Bone marrow (tissue), 2 donors: ENCODE measurements around the gene LMNTD2.
A peak's percentile ranks its signal among the peaks of the same experiment; 100 is the strongest.
"Not testable (repeated sequence)": the region's sequence is repeated elsewhere in the genome, so short reads cannot be mapped to it uniquely, and the experiment has no call there.

ENCODE experiments used
- DNase-seq, 2 donors: peaks; one replicate each; lab custom pipeline; 2025; lab: John Stamatoyannopoulos, UW

LMNTD2 gene

DNA sequence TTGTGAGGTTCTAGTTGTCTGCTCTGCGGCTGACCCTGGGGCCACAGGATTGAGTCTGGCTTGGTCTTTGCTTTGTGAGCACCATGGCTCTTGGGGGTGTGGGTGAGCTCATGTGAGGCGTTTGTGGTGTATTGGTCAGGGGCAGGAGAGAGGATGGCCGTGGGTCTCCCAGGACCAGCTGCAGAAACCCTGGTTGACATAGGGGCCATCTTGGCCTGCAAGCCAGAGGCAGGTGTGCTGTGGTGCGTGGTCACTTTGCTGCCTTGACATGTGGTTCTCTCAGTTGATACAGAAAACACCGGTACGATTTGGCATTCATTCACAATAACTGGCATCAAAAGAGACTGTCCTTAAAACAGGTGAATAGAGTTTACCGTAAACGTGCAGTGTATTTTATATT is 27.0 kb upstream of the LMNTD2 start:
- no peak for DNase-seq

- no peak for DNase-seq
Measured at GRCh38 chr11:586376-587316, 26.1 kb upstream of the LMNTD2 start.

DNA sequence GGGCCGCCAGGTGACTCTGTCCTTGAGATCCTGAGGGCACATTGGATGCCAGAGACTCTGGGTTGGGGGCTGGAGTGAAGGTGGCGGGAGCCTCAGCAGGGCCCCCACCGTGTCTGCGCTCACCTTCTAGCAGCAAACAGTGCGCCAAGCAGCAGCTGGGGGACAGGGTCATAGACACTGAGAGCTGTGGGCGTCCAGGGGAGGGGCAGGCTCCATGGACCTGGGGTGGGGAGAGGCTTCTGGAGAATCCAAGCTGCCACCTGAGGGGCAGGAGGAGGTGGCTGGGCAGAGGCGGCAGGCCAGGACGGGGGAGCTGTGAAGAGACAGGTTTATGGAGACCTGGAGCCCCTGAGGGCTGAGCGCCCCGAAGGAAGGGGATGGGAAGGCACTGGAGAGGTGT is 23.7 kb upstream of the LMNTD2 start:
- DNase-seq = no peak

DNA sequence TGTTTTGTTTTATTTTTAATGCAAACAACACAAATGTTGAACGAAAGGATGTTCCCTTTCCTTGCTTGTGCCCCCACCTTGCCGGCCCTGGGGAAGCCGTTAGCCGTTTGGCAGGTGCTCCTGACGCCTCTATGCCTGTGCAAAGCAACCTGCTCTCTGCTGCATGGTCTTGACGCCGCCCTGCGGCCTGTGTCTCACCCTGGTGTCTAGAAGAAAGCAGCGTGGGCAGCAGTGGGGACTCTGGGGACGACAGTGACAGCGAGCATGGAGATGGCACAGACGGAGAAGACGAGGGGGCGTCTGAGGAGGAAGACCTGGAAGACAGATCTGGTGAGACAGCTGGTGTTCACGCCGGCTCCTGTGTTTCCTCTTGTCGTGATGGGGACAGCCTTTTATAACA is 21.2 kb upstream of the LMNTD2 start:
- DNase-seq = no peak

- no peak for DNase-seq
Measured at GRCh38 chr11:581342-581741, 20.8 kb upstream of the LMNTD2 start.

DNA sequence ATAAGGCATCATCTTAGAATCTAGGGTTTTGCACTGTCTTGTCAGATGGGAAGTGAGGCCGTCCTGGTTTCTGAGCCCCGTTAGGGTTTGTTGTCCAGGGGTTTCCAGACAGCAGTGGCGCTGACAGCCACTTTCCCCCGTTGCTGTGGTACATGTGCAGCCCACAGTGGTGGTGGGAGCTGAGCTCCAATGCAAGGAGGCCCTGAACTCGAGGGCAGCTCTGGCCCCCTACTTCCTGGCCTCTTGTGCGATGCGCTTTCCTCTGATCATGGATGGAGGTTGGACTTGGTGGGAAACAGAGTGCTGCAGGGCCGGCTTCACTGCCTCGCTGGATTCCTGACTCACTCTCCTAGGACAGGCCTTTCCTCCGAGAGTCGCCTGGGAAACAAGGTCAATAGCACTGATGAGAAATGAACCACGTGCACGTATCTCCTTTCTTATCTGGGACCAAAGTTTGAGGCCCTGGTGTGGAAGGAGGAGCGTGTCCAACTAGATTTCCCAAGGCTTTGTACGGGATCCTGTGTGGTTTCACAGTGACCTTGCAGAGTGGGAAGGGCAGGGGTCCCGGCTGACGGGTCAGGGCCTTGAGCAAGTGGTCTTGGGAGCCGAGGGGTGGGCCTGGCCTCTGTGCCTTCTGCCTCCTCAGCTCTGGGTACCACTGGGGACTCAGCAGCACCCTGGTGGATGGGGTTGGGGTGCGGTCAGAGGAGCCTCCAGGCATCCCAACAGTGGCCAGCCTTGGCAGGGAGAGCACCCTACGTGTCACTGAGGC is 19.5 kb upstream of the LMNTD2 start:
- DNase-seq = no peak

GRCh38 chr11:578276-579035 is 17.9 kb upstream of the LMNTD2 start:
- DNase-seq = no peak

- DNase-seq = no peak
Measured at GRCh38 chr11:577611-577894, 17.0 kb upstream of the LMNTD2 start.

DNA sequence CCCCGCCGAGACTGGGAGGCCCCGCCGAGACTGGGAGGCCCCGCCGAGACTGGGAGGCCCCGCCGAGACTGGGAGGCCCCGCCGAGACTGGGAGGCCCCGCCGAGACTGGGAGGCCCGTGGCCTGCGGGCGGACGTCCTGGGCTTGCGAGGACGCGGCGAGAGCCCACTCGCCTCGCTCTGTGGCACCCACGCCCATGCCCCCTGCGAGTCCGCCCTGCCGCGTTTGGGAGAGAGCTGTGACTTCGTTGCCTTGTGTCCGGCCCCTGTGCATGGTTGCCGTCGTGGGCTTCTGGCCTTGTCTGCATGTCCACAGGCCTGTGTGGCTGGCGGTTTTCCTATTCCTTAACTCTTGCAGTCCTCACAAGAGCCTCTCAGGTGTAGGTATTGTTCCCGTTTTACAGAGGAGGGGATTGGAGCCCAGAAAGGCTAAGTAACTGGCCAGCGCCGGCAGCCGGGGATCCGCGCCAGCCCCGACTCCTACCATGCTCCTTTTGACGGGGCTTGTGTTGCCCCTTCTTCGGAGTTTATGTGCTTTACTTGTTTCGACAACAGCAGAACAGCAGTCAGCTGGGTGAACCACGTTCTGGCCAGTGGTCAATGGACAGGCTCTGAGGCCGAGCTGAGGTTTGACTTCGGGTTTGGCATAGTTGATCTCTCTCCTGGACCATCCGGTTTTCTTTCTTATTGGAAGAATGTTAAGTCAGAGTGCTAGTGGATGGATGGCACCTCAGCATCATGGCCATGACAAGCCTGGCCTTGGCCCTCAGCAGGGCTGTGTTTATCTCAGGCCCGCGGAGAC is 16.5 kb upstream of the LMNTD2 start:
- DNase-seq = no peak

DNA sequence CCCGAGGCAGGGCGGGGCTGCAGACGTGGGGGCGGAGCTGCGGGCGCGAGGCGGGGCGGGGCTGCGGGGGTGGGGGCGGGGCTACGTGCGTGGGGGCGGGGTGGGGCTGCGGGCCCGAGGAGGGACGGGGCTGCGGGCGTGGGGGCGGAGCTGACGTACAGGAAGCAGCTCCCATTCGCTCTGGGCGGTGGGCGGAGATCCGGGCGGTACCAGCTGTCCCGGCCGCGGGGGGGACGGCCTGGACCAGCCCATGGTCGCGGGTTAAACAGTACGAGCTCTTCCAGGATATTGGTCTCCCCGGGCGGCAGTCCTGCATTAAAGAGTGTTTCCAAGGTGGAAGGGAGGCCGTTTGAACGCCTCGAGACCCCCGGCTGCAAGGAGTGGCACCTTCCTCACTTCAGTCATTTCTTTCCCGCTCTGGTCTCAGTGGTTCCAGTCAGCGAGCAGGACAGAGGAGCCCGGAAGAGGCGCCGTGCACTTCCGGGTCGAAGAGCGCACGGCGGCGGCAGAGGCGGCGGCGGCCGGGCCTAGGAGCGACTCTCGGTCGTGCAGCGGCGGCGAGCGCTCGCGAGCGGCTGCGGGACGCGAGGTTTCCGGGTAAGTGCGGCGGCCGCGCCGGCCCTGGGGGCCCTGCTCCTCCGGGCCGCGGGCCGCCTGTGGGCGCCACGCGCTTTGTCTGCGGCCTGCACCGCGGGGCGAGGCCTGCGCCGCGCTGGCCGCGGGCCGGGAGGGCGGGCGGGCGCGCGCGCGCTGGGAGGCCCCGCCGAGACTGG is 15.6 kb upstream of the LMNTD2 start, which contains the start of gene PHRF1:
TSS of gene PHRF1 (plus strand) at position 475 of the 773 bp plus-strand sequence. CDS start 5,043 bp downstream, outside the sequence.
- peak; percentile 93 to 96 for DNase-seq

DNA sequence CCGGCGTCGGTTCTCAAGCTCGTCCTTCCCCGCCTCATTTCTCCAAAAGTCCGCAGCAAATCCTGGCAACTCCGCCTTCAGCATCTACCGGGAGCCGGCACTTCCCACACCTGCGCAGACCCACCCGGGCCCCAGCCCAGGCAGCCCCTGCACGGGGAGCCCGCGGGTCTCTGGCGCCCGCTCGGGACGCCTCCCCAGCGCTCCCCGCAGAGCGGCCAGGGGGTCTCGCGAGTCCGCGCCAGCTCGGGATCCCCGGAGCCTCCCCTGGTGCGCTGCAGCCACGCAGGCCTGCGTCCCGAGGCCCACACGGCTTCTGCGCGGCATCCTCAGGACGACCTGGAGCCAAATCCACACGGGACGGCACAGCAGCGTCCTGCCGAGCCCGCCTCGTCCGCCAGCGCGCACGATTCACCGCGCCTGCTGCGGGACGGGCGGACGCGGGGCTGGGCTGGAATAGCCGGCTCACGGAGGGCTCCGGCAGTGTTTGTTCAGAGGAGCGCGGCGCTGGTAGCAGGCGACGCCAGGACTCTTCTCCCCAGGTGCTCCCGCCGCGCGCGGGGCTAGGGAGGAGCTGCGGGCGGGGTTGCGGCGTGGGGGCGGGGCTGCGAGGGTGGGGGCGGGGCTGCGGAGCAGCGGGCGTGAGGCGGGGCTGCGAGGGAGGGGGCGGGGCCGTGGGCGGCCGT is 14.9 kb upstream of the LMNTD2 start:
- DNase-seq = no peak

DNA sequence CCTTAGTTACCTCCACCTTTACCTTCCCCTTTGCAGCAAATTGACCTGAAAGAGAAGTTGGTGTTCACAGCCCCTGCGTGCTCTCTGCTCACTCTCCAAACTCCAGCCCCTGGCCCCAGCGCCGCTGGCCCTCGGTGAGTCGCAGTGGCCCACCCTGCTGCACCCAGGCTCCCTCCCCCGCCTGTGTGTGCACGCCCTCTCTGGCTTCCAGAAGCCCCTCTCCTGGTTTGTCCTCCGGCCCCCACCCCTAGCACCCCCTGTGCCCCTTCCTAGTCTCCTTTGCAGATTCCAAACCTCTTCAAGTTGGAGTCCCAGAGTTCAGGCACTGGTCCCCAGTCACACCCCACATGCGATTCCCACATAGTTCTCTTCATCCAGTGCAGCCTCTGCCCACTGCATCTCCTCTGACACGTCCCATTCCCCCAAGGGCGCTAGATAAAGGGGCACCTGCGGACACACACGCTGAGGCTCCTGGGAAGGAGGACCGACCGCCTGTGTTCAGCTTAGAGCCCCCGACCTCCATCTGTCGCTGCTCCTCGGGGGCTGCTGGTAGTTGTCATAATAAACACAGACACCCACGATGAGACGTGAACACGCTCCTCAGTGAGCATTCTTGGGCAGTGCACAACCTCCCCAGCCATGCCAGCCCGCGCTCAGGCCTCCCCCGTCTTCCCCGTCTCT is 14.2 kb upstream of the LMNTD2 start:
- DNase-seq = no peak

- not testable (repeated sequence) for DNase-seq
Measured at GRCh38 chr11:574031-574570, 13.6 kb upstream of the LMNTD2 start.

- no peak for DNase-seq
Measured at GRCh38 chr11:573146-573759, 12.7 kb upstream of the LMNTD2 start.

DNA sequence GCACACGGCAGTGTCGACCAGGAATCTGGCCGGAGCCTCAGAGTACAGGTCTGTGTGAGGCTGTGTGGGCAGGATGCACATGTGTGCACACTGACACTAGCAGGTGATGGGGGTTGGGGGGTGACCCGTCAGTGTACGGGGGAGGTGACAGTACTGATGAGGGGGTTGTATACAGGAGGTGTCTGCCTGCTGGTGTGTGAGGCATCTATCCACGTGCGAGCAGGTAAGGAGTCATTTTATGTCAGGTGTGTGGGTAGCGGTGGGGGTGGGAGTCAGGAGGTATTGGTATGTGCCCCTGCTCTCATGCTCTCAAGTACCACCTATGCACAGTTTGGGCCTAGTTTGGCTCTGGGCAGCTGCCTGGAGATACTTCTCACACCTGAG is 11.3 kb upstream of the LMNTD2 start:
- DNase-seq = no peak

DNA sequence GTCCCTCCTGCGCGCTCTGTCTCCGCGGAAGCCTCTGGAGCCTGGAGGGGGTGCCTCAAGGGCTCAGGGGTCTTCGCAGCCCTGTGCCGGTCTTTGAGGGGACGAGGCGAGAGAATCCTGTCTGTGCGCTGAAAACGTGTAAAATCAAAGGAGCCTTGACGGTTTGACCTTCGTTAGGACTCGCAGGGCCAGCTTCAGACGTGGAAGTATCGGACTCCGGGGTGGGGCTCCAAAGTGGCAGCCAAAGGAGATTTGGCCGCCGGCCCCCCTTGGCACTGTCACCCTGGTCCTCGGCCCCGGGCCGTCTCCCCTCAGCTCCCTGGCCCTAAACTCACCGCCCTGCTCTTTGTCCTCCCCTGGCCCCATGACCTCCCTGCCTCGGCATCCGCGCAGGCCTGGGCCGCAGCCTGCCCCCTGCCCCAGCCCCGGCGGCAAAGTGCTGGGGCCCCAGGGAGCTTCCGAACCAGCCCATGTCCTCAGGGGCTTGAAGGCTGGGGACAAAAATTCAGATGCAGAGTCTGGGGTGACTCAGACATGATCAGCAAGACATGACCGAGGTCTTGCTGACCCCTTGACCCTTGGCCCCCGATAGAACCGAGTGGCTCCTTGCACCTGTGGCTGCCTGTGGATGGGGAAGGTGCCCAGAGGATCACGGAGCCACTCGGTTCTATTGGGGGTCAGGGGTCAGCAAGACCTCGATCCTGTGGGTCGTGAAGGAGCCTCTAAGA is 8.8 kb upstream of the LMNTD2 start:
- DNase-seq = no peak

DNA sequence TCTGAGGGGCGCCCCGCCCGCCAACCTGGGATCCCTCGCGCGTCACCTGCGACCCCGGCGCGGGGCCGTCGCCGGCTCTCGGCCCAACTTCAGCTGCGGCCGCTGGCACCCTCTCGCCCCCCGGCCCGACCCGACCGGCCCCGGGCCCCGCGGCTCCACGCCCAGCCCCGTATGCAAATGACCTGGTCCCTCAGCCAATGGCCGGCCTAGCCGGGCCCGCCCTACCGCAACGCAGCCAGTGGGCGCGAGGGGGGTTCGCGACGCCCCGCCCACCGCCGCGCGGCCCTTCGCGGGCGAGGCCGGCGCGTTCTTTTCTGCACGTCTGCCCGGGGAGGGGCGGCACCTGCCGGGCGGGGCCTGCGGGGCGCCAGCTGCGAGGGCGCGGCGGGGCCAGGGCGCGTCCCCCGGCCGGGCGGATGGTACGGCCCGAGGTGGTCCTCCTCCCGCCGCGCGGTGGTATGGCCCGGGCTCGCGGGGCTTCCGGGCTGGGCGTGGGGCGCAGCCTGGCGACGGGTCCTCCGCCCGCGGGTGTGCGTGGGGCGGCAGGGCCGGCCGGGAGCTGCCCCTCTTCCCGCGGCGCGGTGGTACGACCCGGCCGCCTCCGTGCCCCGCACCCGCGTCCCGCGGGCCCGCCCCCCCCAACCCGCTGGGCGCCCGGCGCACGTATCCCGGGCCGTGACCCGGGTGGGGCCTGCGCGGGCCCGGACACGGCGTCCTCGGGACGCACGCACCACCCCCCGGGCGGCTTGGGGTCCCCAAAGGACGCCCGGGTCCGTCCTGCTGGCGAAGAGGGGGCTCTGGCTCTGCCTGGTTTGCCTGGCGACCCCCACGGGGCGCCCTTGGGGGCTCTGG is 8.0 kb upstream of the LMNTD2 start:
- DNase-seq = peak; percentile 60 to 69
